Iris pigment epithelial cell (primary cell): ENCODE data around the gene CLEC16A.

Experiments used
- DNase-seq: peaks from one replicate; pipeline ENCODE4 v3.0.0-alpha.2; 2011; ENCODE audit warnings: low read depth

The CLEC16A gene, protein sequence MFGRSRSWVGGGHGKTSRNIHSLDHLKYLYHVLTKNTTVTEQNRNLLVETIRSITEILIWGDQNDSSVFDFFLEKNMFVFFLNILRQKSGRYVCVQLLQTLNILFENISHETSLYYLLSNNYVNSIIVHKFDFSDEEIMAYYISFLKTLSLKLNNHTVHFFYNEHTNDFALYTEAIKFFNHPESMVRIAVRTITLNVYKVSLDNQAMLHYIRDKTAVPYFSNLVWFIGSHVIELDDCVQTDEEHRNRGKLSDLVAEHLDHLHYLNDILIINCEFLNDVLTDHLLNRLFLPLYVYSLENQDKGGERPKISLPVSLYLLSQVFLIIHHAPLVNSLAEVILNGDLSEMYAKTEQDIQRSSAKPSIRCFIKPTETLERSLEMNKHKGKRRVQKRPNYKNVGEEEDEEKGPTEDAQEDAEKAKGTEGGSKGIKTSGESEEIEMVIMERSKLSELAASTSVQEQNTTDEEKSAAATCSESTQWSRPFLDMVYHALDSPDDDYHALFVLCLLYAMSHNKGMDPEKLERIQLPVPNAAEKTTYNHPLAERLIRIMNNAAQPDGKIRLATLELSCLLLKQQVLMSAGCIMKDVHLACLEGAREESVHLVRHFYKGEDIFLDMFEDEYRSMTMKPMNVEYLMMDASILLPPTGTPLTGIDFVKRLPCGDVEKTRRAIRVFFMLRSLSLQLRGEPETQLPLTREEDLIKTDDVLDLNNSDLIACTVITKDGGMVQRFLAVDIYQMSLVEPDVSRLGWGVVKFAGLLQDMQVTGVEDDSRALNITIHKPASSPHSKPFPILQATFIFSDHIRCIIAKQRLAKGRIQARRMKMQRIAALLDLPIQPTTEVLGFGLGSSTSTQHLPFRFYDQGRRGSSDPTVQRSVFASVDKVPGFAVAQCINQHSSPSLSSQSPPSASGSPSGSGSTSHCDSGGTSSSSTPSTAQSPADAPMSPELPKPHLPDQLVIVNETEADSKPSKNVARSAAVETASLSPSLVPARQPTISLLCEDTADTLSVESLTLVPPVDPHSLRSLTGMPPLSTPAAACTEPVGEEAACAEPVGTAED

DNA sequence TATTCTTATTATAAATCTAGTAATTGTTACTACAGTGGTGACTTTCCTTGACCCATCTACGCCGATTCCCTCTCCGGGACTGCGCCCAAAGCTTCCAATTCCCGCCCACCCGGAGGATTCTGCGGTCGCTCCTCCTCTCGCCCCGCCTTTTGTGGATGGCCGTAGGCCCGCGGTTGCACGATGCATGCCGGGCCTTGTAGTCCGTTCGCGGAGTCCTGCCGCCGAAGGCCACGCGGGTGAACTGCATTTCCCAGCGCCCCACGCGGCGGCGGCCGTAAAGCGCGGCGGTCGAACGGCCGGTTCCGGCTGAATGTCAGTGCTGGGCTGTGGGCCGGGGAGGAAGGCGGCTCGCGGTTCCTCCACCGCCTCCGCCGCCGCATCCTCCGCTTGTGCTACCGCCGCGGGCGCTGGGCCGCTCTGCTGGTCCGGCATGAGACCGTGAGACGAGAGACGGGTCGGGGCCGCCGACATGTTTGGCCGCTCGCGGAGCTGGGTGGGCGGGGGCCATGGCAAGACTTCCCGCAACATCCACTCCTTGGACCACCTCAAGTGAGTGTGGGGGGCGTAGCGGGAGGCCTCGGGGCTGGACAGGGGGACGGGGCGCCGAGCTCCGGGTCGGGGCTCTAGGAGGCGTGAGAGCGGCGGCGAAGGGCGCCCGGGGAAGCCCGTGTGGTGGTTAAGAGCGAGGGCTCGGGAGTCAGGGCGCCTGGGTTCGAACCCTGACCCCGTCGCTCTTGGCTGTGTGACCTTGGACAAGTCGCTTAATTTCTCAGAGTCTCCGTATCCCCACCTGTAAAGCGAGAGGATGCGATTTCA is at the start of gene CLEC16A:
CLEC16A (plus strand) TSS at position 316 of the 816 bp plus-strand sequence; CDS start at position 470, 154 bp downstream.
- DNase-seq = peak; percentile 97

DNA sequence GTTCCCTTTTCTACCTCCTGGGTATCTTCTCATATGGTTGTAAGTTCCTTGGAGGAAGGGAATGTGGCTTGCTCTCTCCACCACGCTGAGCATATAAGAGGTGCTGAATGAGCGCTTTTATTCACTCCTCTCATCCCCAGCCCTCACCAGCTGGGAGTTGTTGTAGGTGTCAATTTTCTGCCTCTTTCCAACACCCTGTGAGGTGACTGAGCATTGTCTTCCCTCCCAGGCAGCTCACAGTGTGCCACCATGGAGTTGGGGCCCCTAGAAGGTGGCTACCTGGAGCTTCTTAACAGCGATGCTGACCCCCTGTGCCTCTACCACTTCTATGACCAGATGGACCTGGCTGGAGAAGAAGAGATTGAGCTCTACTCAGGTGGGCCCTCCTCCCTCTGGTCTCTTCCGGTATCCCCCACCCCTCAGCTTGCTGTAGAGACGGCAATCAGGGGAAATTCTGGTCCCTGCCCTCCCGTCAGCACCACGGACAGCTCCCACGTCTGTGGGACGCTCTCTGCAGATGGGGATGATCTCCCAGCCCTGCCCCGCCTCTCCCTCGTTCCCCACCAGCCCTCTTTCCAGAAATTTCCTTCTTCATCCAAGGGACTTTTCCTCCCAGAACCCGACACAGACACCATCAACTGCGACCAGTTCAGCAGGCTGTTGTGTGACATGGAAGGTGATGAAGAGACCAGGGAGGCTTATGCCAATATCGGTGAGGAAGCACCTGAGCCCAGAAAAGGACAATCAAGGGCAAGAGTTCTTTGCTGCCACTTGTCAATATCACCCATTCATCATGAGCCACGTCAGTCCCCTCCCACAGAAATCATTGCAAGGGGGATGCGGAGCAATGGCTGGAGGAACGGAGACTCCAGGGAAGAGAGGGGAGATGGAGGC is 49.1 kb upstream of the CLEC16A start:
- DNase-seq = peak; percentile 26

DNA sequence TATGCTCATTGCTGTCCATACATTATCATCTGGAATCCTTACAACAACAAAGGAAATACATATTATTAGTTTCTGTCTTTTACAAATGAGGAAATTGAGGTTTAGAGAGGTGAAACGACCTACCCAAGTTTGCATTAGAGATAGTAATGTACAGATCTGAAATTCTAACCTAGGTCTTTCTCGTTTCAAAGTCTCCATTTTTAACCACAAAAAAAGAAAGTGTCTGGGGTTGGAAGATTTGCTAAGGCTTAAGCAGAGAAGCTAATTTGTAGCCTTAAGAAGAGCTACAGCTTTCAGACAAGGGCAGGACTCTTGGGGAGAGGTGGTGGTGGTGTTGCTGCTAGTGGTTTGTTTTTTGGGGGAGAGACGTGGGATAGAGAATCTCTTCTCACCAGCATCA is 48.2 kb upstream of the CLEC16A start:
- DNase-seq = no peak

DNA sequence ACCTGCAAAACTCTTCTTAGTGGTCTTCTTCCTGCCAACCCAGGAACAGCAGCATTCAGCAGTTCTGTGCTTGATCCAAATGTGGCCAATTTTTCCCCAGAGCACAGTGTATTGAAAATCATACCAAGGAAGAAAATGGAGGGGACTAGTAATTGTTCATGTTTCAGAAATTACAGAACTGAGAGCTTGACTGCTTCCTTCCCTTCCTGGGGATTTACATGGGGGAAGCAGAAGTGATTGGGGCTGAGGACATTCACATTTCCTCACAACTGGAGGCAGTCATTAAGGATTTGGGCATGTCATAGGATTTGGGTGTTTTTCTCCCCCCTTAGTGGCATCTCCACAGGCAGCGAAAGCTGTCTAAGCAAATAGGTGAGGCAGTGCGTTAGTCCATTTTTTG is 47.6 kb upstream of the CLEC16A start:
- DNase-seq = no peak

DNA sequence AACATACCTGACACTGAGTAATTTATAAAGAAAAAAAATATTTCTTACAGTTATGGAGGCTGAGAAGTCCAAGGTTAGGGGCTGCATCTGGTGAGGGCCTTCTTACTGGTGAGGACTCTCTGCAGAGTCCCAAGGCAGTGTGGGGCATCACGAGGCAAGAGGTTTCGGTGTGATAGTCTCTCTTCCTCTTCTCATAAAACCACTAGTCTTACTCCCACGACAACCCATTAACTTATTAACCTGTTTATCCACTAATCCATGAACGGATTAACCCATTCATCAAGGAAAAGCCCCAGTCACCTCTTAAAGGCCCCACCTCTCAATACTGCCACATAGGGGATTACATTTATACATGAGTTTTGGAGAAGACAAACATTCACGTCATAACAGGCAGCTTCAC is 47.2 kb upstream of the CLEC16A start:
- DNase-seq = no peak

DNA sequence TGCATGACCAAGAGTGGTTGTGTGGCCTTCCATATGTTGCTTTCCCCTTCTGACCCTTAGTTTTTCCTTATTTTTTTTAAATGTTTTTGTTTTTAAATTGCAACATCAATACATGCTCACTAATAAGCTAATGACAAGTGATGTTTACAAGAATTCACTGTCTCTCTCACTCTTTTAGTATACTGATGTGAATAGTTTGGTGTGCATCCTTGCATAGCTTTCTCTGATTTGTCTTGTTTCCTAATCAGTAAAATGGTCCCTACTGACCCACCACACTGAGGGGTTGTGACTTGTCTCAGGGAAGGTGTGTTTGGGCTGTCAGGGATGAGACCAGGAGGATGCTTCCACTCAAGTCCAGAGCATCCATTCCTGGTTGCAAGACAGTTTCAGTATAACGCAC is 41.4 kb upstream of the CLEC16A start:
- no peak for DNase-seq

DNA sequence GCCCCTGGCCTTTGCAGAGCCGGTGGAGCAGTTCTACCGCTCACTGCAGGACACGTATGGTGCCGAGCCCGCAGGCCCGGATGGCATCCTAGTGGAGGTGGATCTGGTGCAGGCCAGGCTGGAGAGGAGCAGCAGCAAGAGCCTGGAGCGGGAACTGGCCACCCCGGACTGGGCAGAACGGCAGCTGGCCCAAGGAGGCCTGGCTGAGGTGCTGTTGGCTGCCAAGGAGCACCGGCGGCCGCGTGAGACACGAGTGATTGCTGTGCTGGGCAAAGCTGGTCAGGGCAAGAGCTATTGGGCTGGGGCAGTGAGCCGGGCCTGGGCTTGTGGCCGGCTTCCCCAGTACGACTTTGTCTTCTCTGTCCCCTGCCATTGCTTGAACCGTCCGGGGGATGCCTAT is 37.9 kb upstream of the CLEC16A start:
- no peak for DNase-seq

DNA sequence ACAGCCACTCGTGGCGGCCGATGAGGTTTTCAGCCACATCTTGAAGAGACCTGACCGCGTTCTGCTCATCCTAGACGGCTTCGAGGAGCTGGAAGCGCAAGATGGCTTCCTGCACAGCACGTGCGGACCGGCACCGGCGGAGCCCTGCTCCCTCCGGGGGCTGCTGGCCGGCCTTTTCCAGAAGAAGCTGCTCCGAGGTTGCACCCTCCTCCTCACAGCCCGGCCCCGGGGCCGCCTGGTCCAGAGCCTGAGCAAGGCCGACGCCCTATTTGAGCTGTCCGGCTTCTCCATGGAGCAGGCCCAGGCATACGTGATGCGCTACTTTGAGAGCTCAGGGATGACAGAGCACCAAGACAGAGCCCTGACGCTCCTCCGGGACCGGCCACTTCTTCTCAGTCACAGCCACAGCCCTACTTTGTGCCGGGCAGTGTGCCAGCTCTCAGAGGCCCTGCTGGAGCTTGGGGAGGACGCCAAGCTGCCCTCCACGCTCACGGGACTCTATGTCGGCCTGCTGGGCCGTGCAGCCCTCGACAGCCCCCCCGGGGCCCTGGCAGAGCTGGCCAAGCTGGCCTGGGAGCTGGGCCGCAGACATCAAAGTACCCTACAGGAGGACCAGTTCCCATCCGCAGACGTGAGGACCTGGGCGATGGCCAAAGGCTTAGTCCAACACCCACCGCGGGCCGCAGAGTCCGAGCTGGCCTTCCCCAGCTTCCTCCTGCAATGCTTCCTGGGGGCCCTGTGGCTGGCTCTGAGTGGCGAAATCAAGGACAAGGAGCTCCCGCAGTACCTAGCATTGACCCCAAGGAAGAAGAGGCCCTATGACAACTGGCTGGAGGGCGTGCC is 37.2 kb upstream of the CLEC16A start:
- no peak for DNase-seq

DNA sequence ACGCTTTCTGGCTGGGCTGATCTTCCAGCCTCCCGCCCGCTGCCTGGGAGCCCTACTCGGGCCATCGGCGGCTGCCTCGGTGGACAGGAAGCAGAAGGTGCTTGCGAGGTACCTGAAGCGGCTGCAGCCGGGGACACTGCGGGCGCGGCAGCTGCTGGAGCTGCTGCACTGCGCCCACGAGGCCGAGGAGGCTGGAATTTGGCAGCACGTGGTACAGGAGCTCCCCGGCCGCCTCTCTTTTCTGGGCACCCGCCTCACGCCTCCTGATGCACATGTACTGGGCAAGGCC is 36.7 kb upstream of the CLEC16A start:
- DNase-seq = no peak

DNA sequence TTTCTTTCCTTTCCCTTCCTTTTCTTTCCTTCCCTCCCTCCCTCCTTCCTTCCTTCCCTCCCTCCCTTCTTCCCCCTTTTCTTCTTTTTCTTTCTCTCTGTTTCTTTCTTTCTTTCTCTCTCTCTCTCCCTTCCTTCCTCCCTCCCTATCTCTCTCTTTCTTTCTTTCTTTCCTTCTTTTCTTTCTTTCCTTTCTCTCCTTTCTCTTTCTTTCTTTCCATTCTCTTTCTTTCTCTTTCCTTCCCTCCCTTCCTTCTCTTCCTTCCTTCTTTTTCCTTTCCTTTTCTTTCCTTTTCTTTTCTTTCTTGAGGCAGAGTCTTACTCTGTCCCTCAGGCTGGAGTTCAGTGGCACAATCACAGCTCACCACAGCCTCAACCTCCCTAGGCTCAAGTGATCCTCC is 33.1 kb upstream of the CLEC16A start:
- no peak for DNase-seq

DNA sequence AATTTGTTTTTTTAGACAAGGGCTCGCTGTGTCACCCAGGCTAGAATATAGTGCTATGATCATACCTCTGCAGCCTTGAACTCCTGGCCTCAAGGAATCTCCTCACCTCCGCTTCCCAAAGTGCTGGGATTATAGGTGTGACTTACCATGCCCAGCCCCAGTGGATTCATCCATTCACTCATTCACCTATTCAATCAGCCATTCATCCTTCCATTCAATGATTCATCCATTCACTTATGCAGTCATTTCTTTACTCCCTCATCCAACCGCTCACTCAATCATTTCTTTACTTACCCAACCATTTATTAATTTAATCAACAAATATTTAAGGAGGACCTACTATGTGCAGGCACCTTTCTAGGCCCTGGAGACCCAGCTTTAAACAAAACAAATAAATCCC is 27.8 kb upstream of the CLEC16A start:
- no peak for DNase-seq

DNA sequence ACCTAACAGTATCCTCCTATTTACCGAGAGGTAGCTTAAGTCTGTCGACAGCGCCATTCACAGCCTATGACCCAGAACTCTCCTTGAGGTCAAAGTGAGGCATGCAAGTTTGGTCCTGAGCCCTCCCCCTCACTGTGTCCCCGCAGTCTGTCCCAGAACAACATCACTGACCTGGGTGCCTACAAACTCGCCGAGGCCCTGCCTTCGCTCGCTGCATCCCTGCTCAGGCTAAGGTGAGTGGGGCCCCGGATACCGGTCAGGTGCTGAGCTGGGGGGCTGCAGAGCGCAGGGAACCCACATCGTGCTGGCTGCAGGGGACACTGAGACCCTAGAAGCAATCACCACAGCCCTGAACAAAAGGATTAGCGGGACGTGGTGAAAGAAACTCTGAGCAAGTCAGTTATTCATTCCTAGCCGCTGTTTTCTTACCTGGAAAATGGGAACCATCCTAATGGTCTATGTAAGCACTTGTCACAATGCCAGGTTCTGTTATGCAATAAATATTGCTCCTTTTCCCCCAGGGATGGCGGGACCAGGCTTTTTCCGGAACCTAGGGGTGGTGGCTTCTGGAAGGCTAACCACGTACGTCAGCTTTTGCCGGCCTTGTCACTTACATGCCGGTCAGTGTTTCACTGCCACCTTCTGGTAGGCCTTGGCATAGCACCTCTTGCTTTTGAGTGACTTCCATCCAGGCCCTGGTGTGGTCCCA is 25.9 kb upstream of the CLEC16A start:
- DNase-seq = peak; percentile 90

DNA sequence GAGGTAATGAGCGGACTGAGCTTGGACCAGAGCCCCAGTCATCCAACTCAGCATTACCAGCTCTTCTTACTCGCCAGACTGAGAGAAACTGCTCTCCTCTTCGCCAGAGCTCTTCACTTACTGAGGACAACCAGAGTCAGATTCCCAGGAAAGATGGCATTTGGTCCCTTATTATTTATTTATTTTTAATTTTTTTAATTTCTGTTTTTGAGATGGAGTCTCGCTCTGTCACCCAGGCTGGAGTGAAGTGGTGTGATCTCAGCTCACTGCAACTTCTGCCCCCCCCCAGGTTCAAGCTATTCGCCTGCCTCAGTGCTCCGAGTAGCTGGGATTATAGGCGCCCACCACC is 25.4 kb upstream of the CLEC16A start:
- no peak for DNase-seq

DNA sequence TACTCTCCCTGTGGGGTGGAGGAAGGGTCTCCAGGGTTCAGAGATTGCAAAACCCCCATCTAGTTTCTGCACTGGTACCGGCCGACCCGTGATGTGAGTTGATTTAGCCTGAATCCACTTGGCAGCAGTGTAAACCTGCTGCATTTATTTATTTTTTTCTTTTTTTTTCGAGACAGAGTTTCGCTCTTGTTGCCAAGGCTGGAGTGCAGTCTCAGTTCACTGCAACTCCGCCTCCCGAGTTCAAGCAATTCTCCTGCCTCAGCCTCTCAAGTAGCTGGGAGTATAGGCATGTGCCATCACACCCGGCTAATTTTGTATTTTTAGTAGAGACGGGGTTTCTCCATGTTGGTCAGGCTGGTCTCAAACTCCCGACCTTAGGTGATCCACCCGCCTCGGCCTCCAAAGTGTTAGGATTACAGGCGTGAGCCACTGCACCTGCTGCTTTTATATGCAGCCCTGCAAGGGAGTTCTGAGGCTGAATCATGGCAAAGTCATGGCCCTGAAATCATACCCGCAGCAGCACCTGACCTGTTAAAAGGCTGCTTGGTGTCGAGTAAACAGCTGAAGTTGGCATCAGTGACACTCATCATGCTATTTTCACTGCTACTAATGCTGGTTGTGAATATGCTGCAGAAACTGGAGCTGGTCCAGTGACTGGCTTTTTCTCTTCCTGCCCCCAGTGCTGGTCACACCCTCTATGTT is 23.5 kb upstream of the CLEC16A start:
- no peak for DNase-seq

DNA sequence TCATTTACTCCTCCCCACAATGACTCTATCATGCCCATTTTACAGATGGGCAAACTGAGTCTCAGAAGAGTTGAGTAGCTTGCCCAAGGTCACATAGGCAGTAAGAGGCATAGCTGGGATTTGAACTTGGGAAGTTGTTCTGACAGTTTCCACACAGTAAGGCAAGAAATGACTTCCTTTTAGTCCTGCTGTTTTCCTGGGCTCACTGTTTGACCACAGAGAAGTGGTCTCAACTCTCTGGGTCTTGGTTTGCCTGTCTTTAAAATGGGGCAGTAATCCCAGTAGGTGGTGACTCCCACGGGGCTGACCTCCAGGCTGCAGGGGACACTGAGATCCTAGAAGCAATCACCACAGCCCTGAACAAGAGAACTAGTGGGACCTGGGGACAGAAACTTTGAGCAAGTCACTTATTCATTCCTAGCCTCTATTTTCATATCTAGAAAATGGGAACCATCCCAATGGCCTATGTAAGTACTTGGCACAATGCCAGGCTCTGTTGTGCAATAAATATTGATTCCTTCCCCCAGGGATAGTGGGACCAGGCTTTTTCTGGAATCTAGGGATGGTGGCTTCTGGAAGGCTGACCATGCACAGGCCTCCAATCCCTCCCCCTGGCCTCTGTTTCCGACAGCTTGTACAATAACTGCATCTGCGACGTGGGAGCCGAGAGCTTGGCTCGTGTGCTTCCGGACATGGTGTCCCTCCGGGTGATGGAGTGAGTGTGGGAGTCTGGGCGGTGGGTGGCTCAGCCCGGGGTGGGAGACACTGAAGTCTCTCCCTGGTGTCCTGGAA is 22.6 kb upstream of the CLEC16A start:
- no peak for DNase-seq

DNA sequence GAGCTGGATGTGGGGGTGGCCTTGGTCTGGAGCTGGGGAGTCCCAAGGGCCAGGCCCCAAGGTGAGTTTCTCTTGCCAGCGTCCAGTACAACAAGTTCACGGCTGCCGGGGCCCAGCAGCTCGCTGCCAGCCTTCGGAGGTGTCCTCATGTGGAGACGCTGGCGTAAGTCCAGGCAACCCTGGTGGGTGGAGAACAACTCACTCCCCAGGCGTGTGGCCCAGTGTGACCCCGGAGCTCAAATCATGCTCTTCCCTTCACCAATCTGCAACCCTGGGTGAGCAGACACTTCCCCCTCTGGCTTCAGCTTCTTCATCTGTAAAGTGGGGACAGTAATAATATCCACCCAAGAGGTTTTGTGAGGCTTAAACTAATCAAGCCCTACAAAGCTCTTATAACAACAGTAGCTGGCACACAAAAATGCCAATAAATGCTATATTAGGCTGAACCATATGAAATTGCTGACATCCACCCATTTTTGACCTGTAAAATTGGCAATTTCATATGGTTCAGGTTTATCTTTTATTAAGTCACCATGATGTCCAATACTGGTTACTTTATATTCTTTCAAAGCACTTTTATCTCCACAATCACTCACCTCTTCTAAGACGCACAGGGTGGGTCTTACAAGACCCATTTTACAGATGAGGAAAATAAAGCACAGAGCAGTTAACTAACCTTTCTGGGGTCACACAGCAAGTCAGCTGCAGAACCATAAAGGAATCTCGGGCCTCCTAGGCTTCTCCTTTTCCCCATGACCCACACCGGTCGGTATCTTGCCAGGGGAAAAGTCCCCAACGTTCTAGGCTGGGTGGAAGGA is 21.8 kb upstream of the CLEC16A start:
- peak; percentile 42 for DNase-seq

DNA sequence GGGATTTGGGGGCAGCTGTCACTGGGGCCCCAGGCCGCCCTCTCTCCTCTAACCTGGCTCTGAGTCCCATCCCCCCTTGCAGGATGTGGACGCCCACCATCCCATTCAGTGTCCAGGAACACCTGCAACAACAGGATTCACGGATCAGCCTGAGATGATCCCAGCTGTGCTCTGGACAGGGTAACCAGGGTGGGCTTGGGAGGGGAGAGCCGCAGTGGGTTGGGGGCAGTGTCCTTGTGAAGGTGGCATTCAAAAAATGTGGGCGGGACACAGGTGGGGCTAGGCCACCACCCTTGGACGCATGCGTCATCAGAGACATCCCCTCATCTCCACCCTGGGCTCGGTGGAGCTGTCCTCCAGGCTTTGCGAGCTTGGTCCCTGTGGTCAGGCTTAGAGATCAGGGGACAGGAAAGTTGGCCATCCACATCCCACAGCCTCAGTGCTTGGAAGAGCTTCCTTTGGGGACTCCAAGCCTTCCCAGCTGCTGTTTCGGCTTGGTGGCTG is 21.2 kb upstream of the CLEC16A start:
- DNase-seq = no peak
